Keratinocyte (primary cell): Measurements from ENCODE around the gene SLC6A3. TPM values are rescaled to one million over a fixed set of nuclear protein-coding genes. Genes with fewer than 3 reads are reported as not detected.

Experiments used
- DNase-seq: peaks from one replicate; pipeline ENCODE4 v3.0.0-alpha.2; 2011; ENCODE audit warnings: low read depth, missing footprints, low spot score
- FAIRE-seq: peaks from 2 replicates; lab custom pipeline; 2011; peaks lifted over from hg19 to GRCh38; lab: Jason Lieb, UNC
- H2AFZ ChIP-seq: 2 replicates; pipeline ENCODE4 v1.6.0; 2012; ENCODE audit warnings: low read length, control low read depth, inconsistent platforms; ENCODE audit not compliant: control insufficient read depth
- H3K27ac ChIP-seq: 2 replicates; pipeline ENCODE4 v1.5.1; 2011; ENCODE audit warnings: low read length; ENCODE audit not compliant: control insufficient read depth, insufficient read depth
- H3K27me3 ChIP-seq: 3 replicates; pipeline ENCODE4 v1.6.0; 2011; ENCODE audit warnings: low read length; ENCODE audit not compliant: control insufficient read depth, insufficient read depth; ENCODE audit errors: extremely low read depth
- H3K36me3 ChIP-seq, 2 experiments: 2 replicates in 1 of 2; 3 replicates in 1 of 2; pipeline ENCODE4 v1.5.1; 2011; ENCODE audit warnings: low read length in 2 of 2, mild to moderate bottlenecking in 1 of 2; ENCODE audit not compliant: control insufficient read depth in 2 of 2, insufficient read depth in 2 of 2; ENCODE audit errors: extremely low read depth in 1 of 2
- H3K4me1 ChIP-seq: 3 replicates; pipeline ENCODE4 v1.5.1; 2011; ENCODE audit warnings: low read length; ENCODE audit not compliant: control insufficient read depth, insufficient read depth; ENCODE audit errors: extremely low read depth
- H3K4me2 ChIP-seq: 3 replicates; pipeline ENCODE4 v1.6.0; 2011; ENCODE audit warnings: low read depth, low read length; ENCODE audit not compliant: control insufficient read depth, insufficient read depth; ENCODE audit errors: extremely low read depth
- H3K4me3 ChIP-seq, 3 experiments: fragments of 200-600 bp in 1 of 3; sonication (generic) in 1 of 3; 2 replicates in 2 of 3; 3 replicates in 1 of 3; pipeline ENCODE4 v1.5.1; 2011 to 2016; ENCODE audit warnings: low read length in 3 of 3, mild to moderate bottlenecking in 3 of 3, control low read depth in 2 of 3, inconsistent platforms in 1 of 3, low read depth in 1 of 3, mixed read lengths in 1 of 3, mixed run types in 1 of 3, moderate library complexity in 1 of 3; ENCODE audit not compliant: control insufficient read depth in 2 of 3, insufficient read depth in 2 of 3; ENCODE audit errors: extremely low read depth in 1 of 3
- H3K79me2 ChIP-seq: 2 replicates; pipeline ENCODE4 v1.6.0; 2012; ENCODE audit warnings: low read length; ENCODE audit not compliant: control insufficient read depth, insufficient read depth
- H3K9ac ChIP-seq: 3 replicates; pipeline ENCODE4 v1.6.0; 2011; ENCODE audit warnings: low read length; ENCODE audit not compliant: control insufficient read depth, insufficient read depth; ENCODE audit errors: extremely low read depth
- H3K9me1 ChIP-seq: 3 replicates; pipeline ENCODE4 v1.6.0; 2011; ENCODE audit warnings: low read length; ENCODE audit not compliant: control insufficient read depth, insufficient read depth; ENCODE audit errors: extremely low read depth
- H3K9me3 ChIP-seq: 2 replicates; pipeline ENCODE4 v1.5.1; 2012; ENCODE audit warnings: low read depth, low read length; ENCODE audit not compliant: control insufficient read depth
- H4K20me1 ChIP-seq: 3 replicates; pipeline ENCODE4 v1.6.0; 2011; ENCODE audit warnings: low read length; ENCODE audit not compliant: control insufficient read depth, insufficient read depth; ENCODE audit errors: extremely low read depth
- EZH2 ChIP-seq: IDR thresholded peaks from one replicate; pipeline ENCODE4 v1.6.1; 2012; ENCODE audit warnings: inconsistent platforms, mild to moderate bottlenecking, low read length, moderate library complexity
- dilution Hi-C: fragments of 300-500 bp; cut with MboI; formaldehyde crosslinking; loops from one replicate; pipeline ENCODE4 v1.7.0; 2020; ENCODE audit warnings: low sequenced_read_pairs; ENCODE audit not compliant: extremely low pct_ligation_motif_present
- polyA plus RNA-seq, 5 experiments: library from polyadenylated mRNA; depleted of rRNA in 3 of 5; stranded (reverse) in 3 of 5; stranded (forward) in 1 of 5; unstranded in 1 of 5; fragments of >200 nt; gene quantifications; 1 replicate in 1 of 5; 2 replicates in 3 of 5; 3 replicates in 1 of 5; pipeline versions ENCODE4 v1.2.1 to v1.2.3, GENCODE V29; 2011 to 2012; ENCODE audit warnings: missing spikeins in 2 of 5, low read depth in 1 of 5, low replicate concordance in 1 of 5
- TF ChIP-seq, protein P1 (sequence below), 3 experiments: IDR thresholded peaks in 1 of 3; conservative IDR thresholded peaks in 1 of 3; optimal IDR thresholded peaks in 1 of 3; 2 replicates in 2 of 3; 3 replicates in 1 of 3; pipeline versions ENCODE3 to v1.5.1; 2011; ENCODE audit warnings: low read length in 3 of 3, mild to moderate bottlenecking in 3 of 3, moderate library complexity in 2 of 3, control low read depth in 1 of 3, inconsistent platforms in 1 of 3; ENCODE audit not compliant: insufficient read depth in 2 of 3; ENCODE audit errors: extremely low read depth in 1 of 3

The SLC6A3 gene
- polyA plus RNA-seq, 1 donor (not counting 4 experiments of a cell fraction or from before 2014, with no cell fraction given): 0.03 TPM

- Histone ChIP-seq H4K20me1 (no peaks in the 10 kb centered on the region), H3K9me3 (no peaks in the 10 kb centered on the region), H3K36me3 (no peaks in the 10 kb centered on the region), H3K9me1 (no peaks in the 10 kb centered on the region), H3K27ac (no peak overlapping the region), H3K4me1 (no peaks in the 10 kb centered on the region), H3K4me2 (no peak overlapping the region), H2AFZ (no peak overlapping the region), H3K4me3 (no peak overlapping the region), H3K79me2 (no peaks in the 10 kb centered on the region), H3K27me3 (peaks cover 26% of the 10 kb centered on the region), H3K9ac (no peak overlapping the region)
- TF ChIP-seq EZH2: no peak
- TF ChIP-seq, protein P1, sequence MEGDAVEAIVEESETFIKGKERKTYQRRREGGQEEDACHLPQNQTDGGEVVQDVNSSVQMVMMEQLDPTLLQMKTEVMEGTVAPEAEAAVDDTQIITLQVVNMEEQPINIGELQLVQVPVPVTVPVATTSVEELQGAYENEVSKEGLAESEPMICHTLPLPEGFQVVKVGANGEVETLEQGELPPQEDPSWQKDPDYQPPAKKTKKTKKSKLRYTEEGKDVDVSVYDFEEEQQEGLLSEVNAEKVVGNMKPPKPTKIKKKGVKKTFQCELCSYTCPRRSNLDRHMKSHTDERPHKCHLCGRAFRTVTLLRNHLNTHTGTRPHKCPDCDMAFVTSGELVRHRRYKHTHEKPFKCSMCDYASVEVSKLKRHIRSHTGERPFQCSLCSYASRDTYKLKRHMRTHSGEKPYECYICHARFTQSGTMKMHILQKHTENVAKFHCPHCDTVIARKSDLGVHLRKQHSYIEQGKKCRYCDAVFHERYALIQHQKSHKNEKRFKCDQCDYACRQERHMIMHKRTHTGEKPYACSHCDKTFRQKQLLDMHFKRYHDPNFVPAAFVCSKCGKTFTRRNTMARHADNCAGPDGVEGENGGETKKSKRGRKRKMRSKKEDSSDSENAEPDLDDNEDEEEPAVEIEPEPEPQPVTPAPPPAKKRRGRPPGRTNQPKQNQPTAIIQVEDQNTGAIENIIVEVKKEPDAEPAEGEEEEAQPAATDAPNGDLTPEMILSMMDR (optimal IDR thresholded peaks at IDR 0.05 in 1 of 3, IDR thresholded peaks at IDR 0.05 in 1 of 3, conservative IDR thresholded peaks at IDR 0.05 in 1 of 3; ENCODE audit: extremely low read depth in 1 of 3, insufficient read depth in 2 of 3, low read length in 3 of 3): no peak
- FAIRE-seq: no peak
- dilution Hi-C loops: no loop called here
- DNase-seq: no peak
These were observed 53.0 kb downstream of the SLC6A3 start for GRCh38 chr5:1392261-1392660.

DNA sequence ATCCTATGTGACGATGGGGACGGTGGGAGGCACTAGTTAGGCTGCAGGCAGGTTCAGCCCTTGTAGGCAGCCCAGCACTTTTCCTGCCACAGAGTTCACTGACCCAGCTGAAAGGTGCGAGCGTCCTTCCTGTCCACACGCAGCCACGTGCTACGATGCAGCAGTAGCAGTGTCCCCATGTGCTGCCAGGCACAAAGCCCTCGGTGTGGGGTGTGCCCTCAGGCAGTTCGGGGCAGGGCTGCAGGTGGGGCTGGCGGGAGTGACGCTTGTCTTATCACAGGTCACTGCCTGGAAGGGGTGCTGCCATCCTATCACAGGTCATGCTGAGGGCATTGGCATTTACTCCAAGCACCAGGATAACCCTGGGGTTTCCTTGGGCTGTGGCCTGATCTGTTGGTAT is 53.5 kb downstream of the SLC6A3 start:
- Histone ChIP-seq H3K36me3 (no peaks in the 10 kb centered on the region), H3K9me3 (no peaks in the 10 kb centered on the region), H3K4me3 (no peak overlapping the region), H3K4me1 (no peaks in the 10 kb centered on the region), H3K9me1 (no peaks in the 10 kb centered on the region), H3K9ac (no peak overlapping the region), H4K20me1 (no peaks in the 10 kb centered on the region), H3K27me3 (peaks cover 31% of the 10 kb centered on the region), H3K79me2 (no peaks in the 10 kb centered on the region), H2AFZ (no peak overlapping the region), H3K4me2 (no peak overlapping the region), H3K27ac (no peak overlapping the region)
- TF ChIP-seq, protein P1 (optimal IDR thresholded peaks at IDR 0.05 in 1 of 3, IDR thresholded peaks at IDR 0.05 in 1 of 3, conservative IDR thresholded peaks at IDR 0.05 in 1 of 3; ENCODE audit: extremely low read depth in 1 of 3, insufficient read depth in 2 of 3, low read length in 3 of 3): no peak
- no peak for TF ChIP-seq EZH2
- FAIRE-seq (no peak), DNase-seq (no peak)
- dilution Hi-C loops: no loop called here
